ENCODE measurements around the gene RAB43. TPM values are rescaled to one million over a fixed set of nuclear protein-coding genes. Genes with fewer than 3 reads are reported as not detected.
A peak's percentile ranks its signal among the peaks of the same experiment; 100 is the strongest.

The RAB43 gene
- total RNA-seq, 2 experiments from 2014 or later, result 47.5 to 48.1 TPM

DNA sequence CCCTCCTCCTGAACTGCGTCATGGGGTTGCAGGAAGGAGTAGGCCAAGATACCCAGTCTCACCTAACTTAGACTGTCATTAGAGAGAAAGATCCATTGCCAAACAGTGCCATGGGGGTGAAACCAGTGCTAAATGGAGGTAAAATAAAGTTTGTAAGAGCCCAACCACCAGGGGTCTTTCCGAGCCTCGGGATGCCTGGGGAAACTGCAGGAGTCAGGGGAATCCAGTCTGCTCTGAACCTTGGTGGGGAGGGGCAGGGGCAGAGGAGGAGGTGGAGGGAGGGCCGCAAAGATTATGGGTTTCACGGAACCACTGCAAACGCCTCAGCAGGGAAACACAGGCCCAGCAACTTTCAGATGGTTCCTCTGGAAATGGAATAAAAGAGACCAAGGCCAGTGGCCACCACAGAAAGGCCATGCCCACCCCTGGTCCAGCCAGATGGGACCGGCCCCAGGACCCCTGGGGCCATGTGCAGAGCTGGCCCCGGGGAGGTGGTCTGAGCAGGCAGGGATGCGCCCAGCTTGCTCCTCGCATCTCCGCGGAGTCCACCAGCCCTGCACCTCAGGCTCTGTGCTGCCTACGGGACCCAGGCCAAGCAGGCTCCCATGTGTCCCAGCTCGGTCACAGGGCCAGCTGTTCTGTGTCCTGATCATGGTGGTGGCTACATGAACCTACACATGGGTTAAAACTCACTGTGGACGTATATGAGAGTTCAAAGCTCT is 80.9 kb downstream of the RAB43 start:
- ATAC-seq (ENCODE audit: poor library complexity), result no peak
- no peaks in the 10 kb centered on the region for H3K36me3 Mint-ChIP-seq (ENCODE audit: low read depth)
- Histone ChIP-seq H3K9me3 (ENCODE audit: control insufficient read depth in 1 of 2, insufficient read depth in 1 of 2, low read length in 2 of 2) (peaks cover 0 to 8% of the 10 kb centered on the region in 2 experiments), H3K27ac (ENCODE audit: low read depth in 1 of 2, low read length in 2 of 2) (no peak overlapping the region), H3K4me3 (ENCODE audit: low read length) (no peak overlapping the region), H3K36me3 (ENCODE audit: insufficient read depth, low read length) (no peaks in the 10 kb centered on the region), H3K27me3 (ENCODE audit: control insufficient read depth in 1 of 2, insufficient read depth in 2 of 2, low read length in 2 of 2) (peaks cover 0 to 8% of the 10 kb centered on the region in 2 experiments), H3K4me1 (ENCODE audit: insufficient read depth, low read length) (peaks cover 25% of the 10 kb centered on the region)
- DNase-seq, result no peak
- intact Hi-C loops (cut with DNase I, micrococcal nuclease), result no loop called here
- no peak overlapping the region for H3K4me3 Mint-ChIP-seq
- no peaks in the 10 kb centered on the region for H3K9me3 Mint-ChIP-seq
- H3K27me3 Mint-ChIP-seq, result peaks cover 21% of the 10 kb centered on the region
- ChIA-PET CTCF (interaction anchor here (1.1 to 1.6 kb wide), 2 partner anchors 14 to 205 kb away, joined by 3 read pairs; no protein-coding TSS in a partner anchor), POLR2A (interaction anchor here (0.6 kb wide), 1 partner anchor 92 kb away, joined by 3 read pairs; no protein-coding TSS in a partner anchor)
- TF ChIP-seq, protein P1, sequence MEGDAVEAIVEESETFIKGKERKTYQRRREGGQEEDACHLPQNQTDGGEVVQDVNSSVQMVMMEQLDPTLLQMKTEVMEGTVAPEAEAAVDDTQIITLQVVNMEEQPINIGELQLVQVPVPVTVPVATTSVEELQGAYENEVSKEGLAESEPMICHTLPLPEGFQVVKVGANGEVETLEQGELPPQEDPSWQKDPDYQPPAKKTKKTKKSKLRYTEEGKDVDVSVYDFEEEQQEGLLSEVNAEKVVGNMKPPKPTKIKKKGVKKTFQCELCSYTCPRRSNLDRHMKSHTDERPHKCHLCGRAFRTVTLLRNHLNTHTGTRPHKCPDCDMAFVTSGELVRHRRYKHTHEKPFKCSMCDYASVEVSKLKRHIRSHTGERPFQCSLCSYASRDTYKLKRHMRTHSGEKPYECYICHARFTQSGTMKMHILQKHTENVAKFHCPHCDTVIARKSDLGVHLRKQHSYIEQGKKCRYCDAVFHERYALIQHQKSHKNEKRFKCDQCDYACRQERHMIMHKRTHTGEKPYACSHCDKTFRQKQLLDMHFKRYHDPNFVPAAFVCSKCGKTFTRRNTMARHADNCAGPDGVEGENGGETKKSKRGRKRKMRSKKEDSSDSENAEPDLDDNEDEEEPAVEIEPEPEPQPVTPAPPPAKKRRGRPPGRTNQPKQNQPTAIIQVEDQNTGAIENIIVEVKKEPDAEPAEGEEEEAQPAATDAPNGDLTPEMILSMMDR (IDR thresholded peaks at IDR 0.05), result no peak
- H3K27ac Mint-ChIP-seq, result no peak overlapping the region
- peaks cover 9% of the 10 kb centered on the region for H3K4me1 Mint-ChIP-seq (ENCODE audit: low read depth)

DNA sequence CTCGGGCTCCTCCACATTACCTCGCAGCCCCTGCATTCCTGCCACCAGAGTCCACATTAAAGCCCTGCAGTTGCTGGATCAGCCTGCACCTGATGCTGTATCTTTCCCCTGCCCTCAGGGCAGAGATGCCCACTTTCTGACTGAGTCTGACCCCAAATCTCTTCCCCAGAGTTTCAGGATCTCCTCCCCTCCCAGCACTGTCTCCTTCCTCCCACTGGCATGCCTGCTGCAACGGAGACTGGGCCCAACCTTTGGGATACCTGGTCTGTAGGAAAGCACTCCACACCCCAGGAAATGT is 81.6 kb downstream of the RAB43 start:
- DNase-seq (no peak), ATAC-seq (ENCODE audit: poor library complexity) (no peak)
- peaks cover 16% of the 10 kb centered on the region for H3K4me1 Mint-ChIP-seq (ENCODE audit: low read depth)
- intact Hi-C loops (cut with DNase I, micrococcal nuclease), result no loop called here
- H3K4me1 ChIP-seq (ENCODE audit: insufficient read depth, low read length), result peaks cover 26% of the 10 kb centered on the region
- ChIA-PET POLR2A (interaction anchor here (0.6 kb wide), 2 partner anchors 91 to 276 kb away, joined by 3 read pairs; a partner anchor contains a TSS), CTCF (no interaction called here)
- peaks cover 0 to 6% of the 10 kb centered on the region in 2 experiments for H3K9me3 ChIP-seq (ENCODE audit: control insufficient read depth in 1 of 2, insufficient read depth in 1 of 2, low read length in 2 of 2)
- no peaks in the 10 kb centered on the region for H3K9me3 Mint-ChIP-seq
- H3K27ac Mint-ChIP-seq, result no peak overlapping the region
- no peaks in the 10 kb centered on the region for H3K36me3 Mint-ChIP-seq (ENCODE audit: low read depth)
- no peaks in the 10 kb centered on the region for H3K36me3 ChIP-seq (ENCODE audit: insufficient read depth, low read length)
- TF ChIP-seq, protein P1 (IDR thresholded peaks at IDR 0.05), result no peak
- no peak overlapping the region for H3K27ac ChIP-seq (ENCODE audit: low read depth in 1 of 2, low read length in 2 of 2)
- peaks cover 21% of the 10 kb centered on the region for H3K27me3 Mint-ChIP-seq
- H3K27me3 ChIP-seq (ENCODE audit: control insufficient read depth in 1 of 2, insufficient read depth in 2 of 2, low read length in 2 of 2), result peaks cover 0 to 8% of the 10 kb centered on the region in 2 experiments
- no peak overlapping the region for H3K4me3 ChIP-seq (ENCODE audit: low read length)
- no peak overlapping the region for H3K4me3 Mint-ChIP-seq

DNA sequence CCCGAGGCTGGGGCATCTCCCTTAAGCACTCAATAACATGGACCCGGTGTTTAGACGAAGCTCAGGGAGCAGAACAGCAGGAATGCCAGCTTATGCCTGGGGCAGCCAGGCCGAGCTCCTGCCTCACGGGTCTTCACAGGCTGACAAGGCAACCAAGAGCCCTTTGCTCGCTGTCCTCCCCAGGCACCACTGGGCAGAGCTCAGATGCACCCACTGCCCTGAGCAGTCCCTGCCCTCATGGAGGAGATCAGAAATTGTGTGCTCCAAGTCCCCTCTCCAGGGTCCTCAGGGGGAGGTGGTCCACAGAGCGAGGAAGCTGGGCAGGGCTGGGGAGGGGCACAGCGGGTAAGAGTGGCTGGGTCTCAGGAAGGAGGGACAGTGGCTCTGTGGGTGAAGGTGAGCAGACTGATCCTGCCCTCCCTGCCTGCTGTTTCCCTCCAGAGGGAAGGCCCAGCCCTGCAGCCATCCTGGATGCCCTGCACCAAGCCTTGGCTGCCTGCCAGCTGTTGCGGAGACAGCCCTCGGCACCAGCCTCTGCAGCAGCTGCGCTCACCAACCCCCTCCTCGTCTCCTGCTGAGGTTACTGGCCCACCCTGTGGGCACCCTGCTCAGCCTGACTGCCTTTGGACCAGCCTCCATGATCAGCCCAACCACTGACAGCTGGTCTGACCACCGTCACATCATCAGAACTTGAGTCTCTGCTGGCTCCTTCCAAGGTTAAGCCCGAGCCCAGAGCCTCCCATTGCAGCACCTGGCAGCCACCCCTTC is 82.1 kb downstream of the RAB43 start:
- Histone ChIP-seq H3K36me3 (ENCODE audit: insufficient read depth, low read length) (no peaks in the 10 kb centered on the region), H3K4me3 (ENCODE audit: low read length) (no peak overlapping the region), H3K9me3 (ENCODE audit: control insufficient read depth in 1 of 2, insufficient read depth in 1 of 2, low read length in 2 of 2) (peaks cover 0 to 4% of the 10 kb centered on the region in 2 experiments), H3K27ac (ENCODE audit: low read depth in 1 of 2, low read length in 2 of 2) (no peak overlapping the region), H3K27me3 (ENCODE audit: control insufficient read depth in 1 of 2, insufficient read depth in 2 of 2, low read length in 2 of 2) (peaks cover 0 to 8% of the 10 kb centered on the region in 2 experiments), H3K4me1 (ENCODE audit: insufficient read depth, low read length) (peaks cover 26% of the 10 kb centered on the region)
- DNase-seq (peak in 3 of 14 experiments; percentile 41 to 42 (median 42)), ATAC-seq (ENCODE audit: poor library complexity) (no peak)
- Mint-ChIP-seq H3K4me3 (no peak overlapping the region), H3K27me3 (peaks cover 21% of the 10 kb centered on the region), H3K27ac (no peak overlapping the region), H3K4me1 (ENCODE audit: low read depth) (peaks cover 16% of the 10 kb centered on the region), H3K9me3 (no peaks in the 10 kb centered on the region), H3K36me3 (ENCODE audit: low read depth) (no peaks in the 10 kb centered on the region)
- ChIA-PET POLR2A (interaction anchor here (0.5 to 0.6 kb wide), 2 partner anchors 63 to 277 kb away, joined by 3 read pairs; a partner anchor contains a TSS), CTCF (no interaction called here)
- intact Hi-C loops (cut with DNase I, micrococcal nuclease), result no loop called here
- TF ChIP-seq, protein P1 (IDR thresholded peaks at IDR 0.05), result no peak

All from CD4-positive, alpha-beta T cell (primary cell).